ENCODE data around the gene EXOC3. TPM values are rescaled to one million over a fixed set of nuclear protein-coding genes. Genes with fewer than 3 reads are reported as not detected.

The EXOC3 gene
- total RNA-seq, 4 donors from 2014 or later: 44.3 to 81.7 (median 54.0) TPM

DNA sequence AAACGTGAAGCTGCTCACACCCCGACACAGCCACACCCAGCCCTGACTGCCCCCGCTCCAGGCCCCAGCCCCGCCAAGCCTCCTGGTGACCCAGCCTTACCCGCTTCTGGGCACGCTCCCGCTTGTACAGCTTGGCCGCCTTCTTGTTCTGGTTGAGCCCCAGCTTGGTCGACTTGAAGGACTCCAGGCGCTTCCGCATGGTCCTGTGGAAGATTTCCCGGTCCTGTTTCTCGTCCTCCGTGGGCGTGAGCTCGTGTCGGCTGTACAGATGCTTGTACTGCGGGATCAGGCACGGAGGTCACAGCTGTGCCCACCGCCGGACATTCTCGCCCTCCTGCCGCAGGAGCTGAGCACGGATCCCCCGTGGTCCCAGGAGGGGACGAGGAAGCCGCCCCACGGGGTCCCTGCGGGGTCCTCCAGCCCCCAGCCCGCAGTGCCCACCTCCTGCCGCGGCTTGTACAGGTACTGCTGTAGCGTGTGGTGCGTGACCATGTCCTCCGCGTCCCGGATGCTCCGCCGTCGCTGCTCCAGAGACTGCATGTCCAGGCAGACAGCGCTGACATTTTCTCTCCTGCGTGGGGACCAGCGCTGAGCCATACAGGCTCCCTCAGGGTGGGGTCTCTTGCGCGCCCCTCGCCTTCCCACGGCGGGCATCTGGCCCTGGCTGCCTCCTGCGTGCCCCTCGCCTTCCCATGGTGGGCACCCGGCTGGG is 33.3 kb downstream of the EXOC3 start:
- ATAC-seq (no peak), DNase-seq (no peak)
- H3K4me1 ChIP-seq: peaks cover 11 to 24% of the 10 kb centered on the region in 2 donors
- intact Hi-C loops (cut with DNase I; ENCODE audit: low total_unique reads): no loop called here
- no peak overlapping the region for H3K27ac ChIP-seq
- no peak overlapping the region for H3K4me3 ChIP-seq
- in situ Hi-C loops (cut with MboI; ENCODE audit: low sequenced_read_pairs in 4 of 4): no loop called here
- no peaks in the 10 kb centered on the region for H3K36me3 ChIP-seq
- peaks cover 58 to 68% (median 66%) of the 10 kb centered on the region in 3 donors for H3K27me3 ChIP-seq
- no peak for TF ChIP-seq POLR2A (IDR thresholded peaks at IDR 0.05)
- TF ChIP-seq, protein P1, sequence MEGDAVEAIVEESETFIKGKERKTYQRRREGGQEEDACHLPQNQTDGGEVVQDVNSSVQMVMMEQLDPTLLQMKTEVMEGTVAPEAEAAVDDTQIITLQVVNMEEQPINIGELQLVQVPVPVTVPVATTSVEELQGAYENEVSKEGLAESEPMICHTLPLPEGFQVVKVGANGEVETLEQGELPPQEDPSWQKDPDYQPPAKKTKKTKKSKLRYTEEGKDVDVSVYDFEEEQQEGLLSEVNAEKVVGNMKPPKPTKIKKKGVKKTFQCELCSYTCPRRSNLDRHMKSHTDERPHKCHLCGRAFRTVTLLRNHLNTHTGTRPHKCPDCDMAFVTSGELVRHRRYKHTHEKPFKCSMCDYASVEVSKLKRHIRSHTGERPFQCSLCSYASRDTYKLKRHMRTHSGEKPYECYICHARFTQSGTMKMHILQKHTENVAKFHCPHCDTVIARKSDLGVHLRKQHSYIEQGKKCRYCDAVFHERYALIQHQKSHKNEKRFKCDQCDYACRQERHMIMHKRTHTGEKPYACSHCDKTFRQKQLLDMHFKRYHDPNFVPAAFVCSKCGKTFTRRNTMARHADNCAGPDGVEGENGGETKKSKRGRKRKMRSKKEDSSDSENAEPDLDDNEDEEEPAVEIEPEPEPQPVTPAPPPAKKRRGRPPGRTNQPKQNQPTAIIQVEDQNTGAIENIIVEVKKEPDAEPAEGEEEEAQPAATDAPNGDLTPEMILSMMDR (IDR thresholded peaks at IDR 0.05 in 4 of 5, conservative IDR thresholded peaks at IDR 0.05 in 1 of 5): no peak
- H3K9me3 ChIP-seq: no peaks in the 10 kb centered on the region

DNA sequence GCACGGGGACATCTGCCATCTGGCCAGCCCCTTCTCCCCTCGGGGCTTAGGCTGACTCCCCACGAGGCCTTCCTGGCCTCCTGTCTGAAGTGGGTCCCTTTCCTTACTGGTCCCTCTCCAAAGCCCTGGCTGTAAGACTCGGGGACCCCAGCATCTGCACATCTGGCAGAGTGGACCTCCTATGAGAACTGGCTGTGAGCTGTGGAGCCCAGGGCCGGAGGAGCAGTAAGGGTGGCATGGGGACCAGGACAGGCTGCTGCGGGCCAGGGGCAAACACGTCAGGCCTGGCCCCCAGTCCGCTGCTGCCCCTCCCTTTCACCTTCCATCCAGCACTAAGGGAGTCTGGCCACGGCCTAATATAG is 33.8 kb downstream of the EXOC3 start:
- Histone ChIP-seq H3K9me3 (no peaks in the 10 kb centered on the region), H3K4me3 (no peak overlapping the region), H3K4me1 (peaks cover 6 to 19% of the 10 kb centered on the region in 2 donors), H3K27ac (no peak overlapping the region), H3K36me3 (no peaks in the 10 kb centered on the region), H3K27me3 (peaks cover 60 to 73% (median 70%) of the 10 kb centered on the region in 3 donors)
- in situ Hi-C loops (cut with MboI; ENCODE audit: low sequenced_read_pairs in 4 of 4) (no loop called here), intact Hi-C loops (cut with DNase I; ENCODE audit: low total_unique reads) (no loop called here)
- ATAC-seq: no peak
- DNase-seq: no peak
- no peak for TF ChIP-seq POLR2A (IDR thresholded peaks at IDR 0.05)
- TF ChIP-seq, protein P1 (IDR thresholded peaks at IDR 0.05 in 4 of 5, conservative IDR thresholded peaks at IDR 0.05 in 1 of 5): no peak

DNA sequence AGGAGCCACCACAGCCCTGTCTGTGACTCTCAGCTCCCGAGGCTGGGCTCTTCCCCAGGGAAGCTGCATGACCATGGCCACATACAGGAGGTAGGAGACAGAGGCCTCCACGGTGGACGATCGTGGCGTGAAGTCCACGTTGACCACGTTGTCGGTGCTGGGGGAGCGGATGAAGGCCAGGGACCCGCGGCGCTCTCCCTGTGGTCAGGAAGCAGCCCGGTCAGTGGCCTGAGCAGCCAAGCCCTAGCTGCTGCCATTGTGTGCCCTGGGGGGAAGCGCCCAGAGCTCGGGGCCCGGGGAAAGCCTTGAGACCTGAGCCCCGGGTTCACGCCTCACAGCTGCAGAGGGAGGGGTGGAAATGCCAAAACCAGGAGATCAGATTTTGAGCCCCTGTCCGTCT is 34.3 kb downstream of the EXOC3 start:
- H3K27me3 ChIP-seq: peaks cover 63 to 76% (median 72%) of the 10 kb centered on the region in 3 donors
- in situ Hi-C loops (cut with MboI; ENCODE audit: low sequenced_read_pairs in 4 of 4): no loop called here
- no peaks in the 10 kb centered on the region for H3K9me3 ChIP-seq

DNA sequence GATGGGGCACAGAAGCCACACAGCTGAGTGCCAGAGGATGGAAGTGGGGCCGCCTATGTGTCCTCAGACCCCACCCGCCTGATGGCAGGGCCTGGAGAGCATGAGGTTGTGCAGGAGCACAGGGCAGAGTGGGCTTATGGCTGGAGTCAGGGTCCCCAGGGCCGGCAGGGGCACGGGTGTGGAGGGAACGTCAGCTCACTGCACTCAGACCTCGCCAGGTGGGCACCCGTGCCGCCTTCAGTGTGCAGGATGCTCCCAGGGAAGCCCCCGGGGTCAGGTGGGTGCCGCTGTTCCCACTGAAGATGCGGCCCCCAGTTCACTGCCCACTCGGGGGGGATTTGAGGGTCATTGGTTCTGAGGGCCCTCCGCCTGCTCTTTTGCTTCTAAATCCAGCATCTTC is 34.9 kb downstream of the EXOC3 start:
- intact Hi-C loops (cut with DNase I; ENCODE audit: low total_unique reads): no loop called here
- DNase-seq (no peak), ATAC-seq (no peak)
- TF ChIP-seq, protein P1 (IDR thresholded peaks at IDR 0.05 in 4 of 5, conservative IDR thresholded peaks at IDR 0.05 in 1 of 5): no peak
- no peak for TF ChIP-seq POLR2A (IDR thresholded peaks at IDR 0.05)
- H3K36me3 ChIP-seq: no peaks in the 10 kb centered on the region
- H3K4me3 ChIP-seq: no peak overlapping the region
- peaks cover 69 to 82% (median 78%) of the 10 kb centered on the region in 3 donors for H3K27me3 ChIP-seq
- H3K27ac ChIP-seq: no peak overlapping the region
- peaks cover 0 to 10% of the 10 kb centered on the region in 2 donors for H3K4me1 ChIP-seq
- no peaks in the 10 kb centered on the region for H3K9me3 ChIP-seq
- in situ Hi-C loops (cut with MboI; ENCODE audit: low sequenced_read_pairs in 4 of 4): no loop called here

More for the DNA sequence above, 34.3 kb downstream of the EXOC3 start:
- intact Hi-C loops (cut with DNase I; ENCODE audit: low total_unique reads): no loop called here
- DNase-seq (no peak), ATAC-seq (no peak)
- Histone ChIP-seq H3K36me3 (no peaks in the 10 kb centered on the region), H3K27ac (no peak overlapping the region), H3K4me1 (peaks cover 1 to 14% of the 10 kb centered on the region in 2 donors), H3K4me3 (no peak overlapping the region)
- TF ChIP-seq POLR2A (IDR thresholded peaks at IDR 0.05): no peak
- TF ChIP-seq, protein P1 (IDR thresholded peaks at IDR 0.05 in 4 of 5, conservative IDR thresholded peaks at IDR 0.05 in 1 of 5): no peak

All from gastrocnemius medialis (tissue), 4 donors.